Hepatocyte (in vitro differentiated cells): ENCODE data around the gene TFG. TPM values are rescaled to one million over a fixed set of nuclear protein-coding genes. Genes with fewer than 3 reads are reported as not detected.

ENCODE experiments used
- DNase-seq: peaks from one replicate; pipeline ENCODE4 v3.0.0-alpha.2; 2016; ENCODE audit warnings: low spot score
- H2AFZ ChIP-seq: fragments of 200-600 bp; sonication (generic); 2 replicates; pipeline ENCODE4 v1.6.0; 2016; ENCODE audit warnings: antibody characterized with exemption, mild to moderate bottlenecking
- H3K27ac ChIP-seq: fragments of 200-600 bp; sonication (generic); 2 replicates; pipeline ENCODE4 v1.5.1; 2016; ENCODE audit warnings: mild to moderate bottlenecking
- H3K27me3 ChIP-seq: fragments of 200-600 bp; sonication (generic); 2 replicates; pipeline ENCODE4 v1.6.1; 2016
- H3K36me3 ChIP-seq: fragments of 200-600 bp; sonication (generic); replicated peaks from 2 replicates; pipeline ENCODE4 v1.5.1; 2016; ENCODE audit warnings: low read depth; ENCODE audit not compliant: insufficient read depth
- H3K4me1 ChIP-seq: fragments of 200-600 bp; sonication (generic); 2 replicates; pipeline ENCODE4 v1.5.1; 2016; ENCODE audit warnings: mild to moderate bottlenecking, moderate library complexity; ENCODE audit not compliant: insufficient read depth
- H3K4me2 ChIP-seq: fragments of 200-600 bp; sonication (generic); 2 replicates; pipeline ENCODE4 v1.6.0; 2016
- H3K4me3 ChIP-seq: fragments of 200-600 bp; sonication (generic); 2 replicates; pipeline ENCODE4 v1.5.1; 2016; ENCODE audit warnings: mild to moderate bottlenecking
- H3K79me2 ChIP-seq: fragments of 200-600 bp; sonication (generic); 2 replicates; pipeline ENCODE4 v1.6.0; 2017; ENCODE audit warnings: mild to moderate bottlenecking
- H3K9me2 ChIP-seq: fragments of 200-600 bp; sonication (generic); replicated peaks from 2 replicates; pipeline ENCODE4 v1.6.0; 2017; ENCODE audit warnings: mild to moderate bottlenecking; ENCODE audit not compliant: insufficient read depth
- H3K9me3 ChIP-seq: fragments of 200-600 bp; sonication (generic); 2 replicates; pipeline ENCODE4 v1.5.1; 2016; ENCODE audit warnings: low read depth, mild to moderate bottlenecking
- H4K20me1 ChIP-seq: fragments of 200-600 bp; sonication (generic); 2 replicates; pipeline ENCODE4 v1.6.0; 2016; ENCODE audit warnings: mild to moderate bottlenecking; ENCODE audit not compliant: insufficient read depth, poor library complexity, severe bottlenecking
- EZH2 ChIP-seq: fragments of 200-600 bp; sonication (generic); IDR thresholded peaks from 2 replicates; pipeline ENCODE4 v1.6.1; 2016; ENCODE audit warnings: antibody characterized with exemption, mild to moderate bottlenecking, borderline replicate concordance
- EZH2phosphoT487 ChIP-seq: fragments of 200-600 bp; sonication (generic); IDR thresholded peaks from one replicate; pipeline ENCODE4 v1.6.1; 2018; ENCODE audit warnings: antibody characterized with exemption, mild to moderate bottlenecking, low read depth, moderate library complexity; ENCODE audit not compliant: unreplicated experiment, severe bottlenecking
- WGBS: methylation state at CpG from one replicate; pipeline ENCODE4 v1.1.6; 2016; ENCODE audit warnings: low lambda C conversion rate; ENCODE audit errors: missing lambda C conversion rate; 5-methylcytosine and 5-hydroxymethylcytosine counted together
- polyA plus RNA-seq: library from polyadenylated mRNA; unstranded; fragments of >200 nt; fragmentation: Nextera tagmentation; extraction: Ambion mirVana; gene quantifications from 2 replicates; pipeline ENCODE4 v1.2.1, GENCODE V29; 2016
- total RNA-seq: library from RNA; depleted of rRNA; stranded (reverse); fragments of >200 nt; gene quantifications from 2 replicates; pipeline ENCODE4 v1.2.3, GENCODE V29; 2014
- TF ChIP-seq, protein P1 (sequence below): fragments of 200-600 bp; sonication (generic); IDR thresholded peaks from 2 replicates; pipeline ENCODE4 v1.5.1; 2016; ENCODE audit warnings: antibody characterized with exemption, mild to moderate bottlenecking; ENCODE audit not compliant: poor library complexity

TFG gene
- total and polyA plus RNA-seq, 2 experiments from 2014 or later, result 150 to 228 TPM

DNA sequence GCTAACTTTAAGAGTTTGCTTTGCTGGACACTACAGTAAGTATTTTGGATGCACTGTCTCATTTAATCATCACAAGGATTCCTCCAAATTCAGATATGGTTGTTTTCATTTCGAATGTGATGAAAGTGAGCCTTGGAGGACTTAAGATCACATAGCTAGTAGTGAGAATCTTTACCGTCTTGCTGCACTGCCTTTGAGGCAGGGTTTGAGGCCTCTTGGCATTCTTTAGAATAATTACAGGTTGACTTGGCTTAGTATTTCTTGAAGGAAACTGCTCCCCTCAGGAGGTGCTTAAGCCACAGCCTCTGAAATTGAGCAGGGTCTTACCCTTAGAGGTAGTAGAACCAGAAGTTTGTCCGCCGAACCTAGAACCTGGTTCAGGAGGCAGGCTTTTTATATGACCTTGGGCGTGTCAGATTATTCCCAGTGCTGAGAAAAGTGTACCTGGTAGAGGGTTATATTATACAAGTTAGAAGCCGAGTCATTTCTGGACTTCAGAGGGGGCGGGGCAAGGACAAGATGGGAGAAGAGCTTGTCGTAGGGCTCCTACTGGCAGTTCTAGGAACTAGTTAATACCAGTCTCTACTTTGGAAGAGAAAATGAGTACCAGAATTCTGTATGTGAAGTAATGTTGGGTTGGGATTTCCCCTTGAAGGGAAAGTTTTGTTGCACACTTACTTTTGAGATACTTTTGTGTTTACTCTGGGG is 1.1 kb downstream of the TFG start:
- H3K4me2 ChIP-seq, result peak overlapping the region; percentile 85
- no peaks in the 10 kb centered on the region for H3K9me3 ChIP-seq
- peak overlapping the region; percentile 99 for H3K27ac ChIP-seq
- H4K20me1 ChIP-seq, result peaks cover 51% of the 10 kb centered on the region
- H3K36me3 ChIP-seq, result no peaks in the 10 kb centered on the region
- peak; percentile 81 for DNase-seq
- peak overlapping the region; percentile 93 for H3K4me3 ChIP-seq
- 20% methylated on average over 8 of the region's 8 CpGs for WGBS
- peaks cover 56% of the 10 kb centered on the region for H3K79me2 ChIP-seq
- peaks cover 13% of the 10 kb centered on the region for H3K4me1 ChIP-seq
- H3K27me3 ChIP-seq, result no peaks in the 10 kb centered on the region
- peak overlapping the region; percentile 57 for H2AFZ ChIP-seq
- no peaks in the 10 kb centered on the region for H3K9me2 ChIP-seq
- TF ChIP-seq, protein P1, sequence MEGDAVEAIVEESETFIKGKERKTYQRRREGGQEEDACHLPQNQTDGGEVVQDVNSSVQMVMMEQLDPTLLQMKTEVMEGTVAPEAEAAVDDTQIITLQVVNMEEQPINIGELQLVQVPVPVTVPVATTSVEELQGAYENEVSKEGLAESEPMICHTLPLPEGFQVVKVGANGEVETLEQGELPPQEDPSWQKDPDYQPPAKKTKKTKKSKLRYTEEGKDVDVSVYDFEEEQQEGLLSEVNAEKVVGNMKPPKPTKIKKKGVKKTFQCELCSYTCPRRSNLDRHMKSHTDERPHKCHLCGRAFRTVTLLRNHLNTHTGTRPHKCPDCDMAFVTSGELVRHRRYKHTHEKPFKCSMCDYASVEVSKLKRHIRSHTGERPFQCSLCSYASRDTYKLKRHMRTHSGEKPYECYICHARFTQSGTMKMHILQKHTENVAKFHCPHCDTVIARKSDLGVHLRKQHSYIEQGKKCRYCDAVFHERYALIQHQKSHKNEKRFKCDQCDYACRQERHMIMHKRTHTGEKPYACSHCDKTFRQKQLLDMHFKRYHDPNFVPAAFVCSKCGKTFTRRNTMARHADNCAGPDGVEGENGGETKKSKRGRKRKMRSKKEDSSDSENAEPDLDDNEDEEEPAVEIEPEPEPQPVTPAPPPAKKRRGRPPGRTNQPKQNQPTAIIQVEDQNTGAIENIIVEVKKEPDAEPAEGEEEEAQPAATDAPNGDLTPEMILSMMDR, result peak; percentile 29
- no peak for TF ChIP-seq EZH2phosphoT487

DNA sequence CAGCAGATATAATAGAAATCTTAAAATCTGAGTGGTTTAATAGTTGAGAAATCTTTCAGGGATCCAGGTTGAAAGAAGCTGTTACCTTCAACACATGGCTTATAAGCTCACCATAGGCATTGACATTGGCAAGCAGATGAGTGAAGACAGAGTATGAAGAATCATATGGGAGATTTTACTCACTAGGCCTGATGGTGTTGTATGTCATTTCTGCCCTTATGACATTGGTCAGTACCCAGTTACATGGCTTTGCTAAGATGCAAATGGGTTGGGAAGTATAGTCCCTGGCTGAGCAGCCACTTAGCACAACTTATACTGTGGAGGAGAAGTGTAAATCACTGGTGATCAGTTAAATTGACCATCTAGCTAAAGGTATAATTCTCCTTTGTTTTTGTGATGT is 5.9 kb downstream of the TFG start:
- Histone ChIP-seq H3K9me3 (no peaks in the 10 kb centered on the region), H4K20me1 (peaks cover 95% of the 10 kb centered on the region), H3K27me3 (no peaks in the 10 kb centered on the region), H3K79me2 (peaks cover 100% of the 10 kb centered on the region), H3K4me1 (peaks cover 13% of the 10 kb centered on the region), H3K9me2 (no peaks in the 10 kb centered on the region), H2AFZ (no peak overlapping the region), H3K36me3 (no peaks in the 10 kb centered on the region), H3K4me3 (no peak overlapping the region), H3K4me2 (no peak overlapping the region), H3K27ac (no peak overlapping the region)
- no peak for DNase-seq
- TF ChIP-seq EZH2 (no peak), EZH2phosphoT487 (no peak)
- TF ChIP-seq, protein P1, result no peak

DNA sequence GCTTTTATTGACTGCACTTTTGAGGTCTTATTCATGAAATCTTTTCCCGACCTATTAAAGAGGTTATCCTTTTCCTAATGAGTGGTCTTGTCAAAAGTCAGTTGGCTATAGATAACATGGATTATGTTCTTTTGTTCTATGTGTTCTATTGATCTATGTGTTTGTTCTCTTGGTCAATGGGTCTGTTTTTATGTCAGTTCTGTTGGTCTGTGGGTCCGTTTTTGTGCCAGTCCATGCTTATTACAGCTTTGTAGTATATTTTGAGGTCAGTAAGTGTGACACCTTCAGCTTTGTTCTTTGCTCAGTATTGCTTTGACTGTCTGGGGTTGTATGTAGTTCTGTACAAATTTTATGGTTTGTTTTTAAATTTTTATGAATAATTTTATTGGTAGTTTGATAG is 7.8 kb downstream of the TFG start:
- DNase-seq, result no peak
- peaks cover 100% of the 10 kb centered on the region for H3K79me2 ChIP-seq
- H3K4me3 ChIP-seq, result no peak overlapping the region
- TF ChIP-seq EZH2 (no peak), EZH2phosphoT487 (no peak)
- TF ChIP-seq, protein P1, result no peak
- H3K4me1 ChIP-seq, result peaks cover 1% of the 10 kb centered on the region
- peak overlapping the region; percentile 46 for H3K4me2 ChIP-seq
- no peaks in the 10 kb centered on the region for H3K9me2 ChIP-seq
- H3K27me3 ChIP-seq, result no peaks in the 10 kb centered on the region
- H4K20me1 ChIP-seq, result peaks cover 88% of the 10 kb centered on the region
- H3K36me3 ChIP-seq, result no peaks in the 10 kb centered on the region
- 75% methylated on average over 2 of the region's 2 CpGs for WGBS
- no peaks in the 10 kb centered on the region for H3K9me3 ChIP-seq
- H2AFZ ChIP-seq, result no peak overlapping the region
- no peak overlapping the region for H3K27ac ChIP-seq
